Fibroblast of lung (primary cell): ENCODE measurements around the gene RNLS. TPM values are rescaled to one million over a fixed set of nuclear protein-coding genes. Genes with fewer than 3 reads are reported as not detected.

Source experiments
- DNase-seq, 2 donors: peaks; one replicate each; pipeline versions ENCODE4 v3.0.0 to v3.0.0-alpha.2; 2010; ENCODE audit warnings: low read depth in 2 of 2
- H2AFZ ChIP-seq: 2 replicates; pipeline ENCODE4 v1.5.1; 2012; ENCODE audit warnings: low read length, control low read depth, inconsistent platforms
- H3K27ac ChIP-seq: 2 replicates; pipeline ENCODE4 v1.5.1; 2011; ENCODE audit warnings: low read length, control low read depth; ENCODE audit not compliant: insufficient read depth
- H3K27me3 ChIP-seq: 2 replicates; pipeline ENCODE4 v1.5.1; 2011; ENCODE audit warnings: mild to moderate bottlenecking, low read length; ENCODE audit not compliant: control insufficient read depth, insufficient read depth
- H3K36me3 ChIP-seq: 2 replicates; pipeline ENCODE4 v1.5.1; 2011; ENCODE audit warnings: low read length; ENCODE audit not compliant: control insufficient read depth, insufficient read depth
- H3K4me1 ChIP-seq: 2 replicates; pipeline ENCODE4 v1.5.1; 2011; ENCODE audit warnings: low read length; ENCODE audit not compliant: control insufficient read depth, insufficient read depth; ENCODE audit errors: extremely low read depth
- H3K4me2 ChIP-seq: 2 replicates; pipeline ENCODE4 v1.5.1; 2011; ENCODE audit warnings: low read length, control low read depth; ENCODE audit not compliant: insufficient read depth; ENCODE audit errors: extremely low read depth
- H3K4me3 ChIP-seq, 4 experiments: fragments of 200-600 bp in 1 of 4; sonication (generic) in 1 of 4; replicated peaks in 1 of 4; 2 replicates each; pipeline ENCODE4 v1.5.1; 2011 to 2016; ENCODE audit warnings: low read length in 4 of 4, low read depth in 3 of 4, mild to moderate bottlenecking in 3 of 4, control low read depth in 2 of 4, inconsistent platforms in 1 of 4, mixed read lengths in 1 of 4; ENCODE audit not compliant: insufficient read depth in 1 of 4; ENCODE audit errors: control extremely low read depth in 1 of 4
- H3K79me2 ChIP-seq: 2 replicates; pipeline ENCODE4 v1.5.1; 2012; ENCODE audit warnings: mild to moderate bottlenecking, low read length, inconsistent platforms; ENCODE audit not compliant: control insufficient read depth, insufficient read depth
- H3K9ac ChIP-seq: 2 replicates; pipeline ENCODE4 v1.5.1; 2011; ENCODE audit warnings: mild to moderate bottlenecking, low read length, control low read depth; ENCODE audit not compliant: insufficient read depth
- H3K9me3 ChIP-seq: 2 replicates; pipeline ENCODE4 v1.5.1; 2012; ENCODE audit warnings: low read depth, low read length; ENCODE audit not compliant: control insufficient read depth, insufficient read depth
- H4K20me1 ChIP-seq: 2 replicates; pipeline ENCODE4 v1.5.1; 2011; ENCODE audit warnings: low read length; ENCODE audit not compliant: control insufficient read depth, insufficient read depth; ENCODE audit errors: extremely low read depth
- EZH2 ChIP-seq: IDR thresholded peaks from 2 replicates; pipeline ENCODE4 v1.5.1; 2012; ENCODE audit warnings: low read length, control low read depth, mild to moderate bottlenecking; ENCODE audit errors: missing control alignments
- polyA plus RNA-seq, 2 donors: library from polyadenylated mRNA; depleted of rRNA in 1 of 2; stranded (reverse) in 1 of 2; unstranded in 1 of 2; fragments of >200 nt; gene quantifications; 2 replicates each; pipeline ENCODE4 v1.2.1, GENCODE V29; 2011 to 2012; ENCODE audit warnings: missing spikeins in 1 of 2
- total RNA-seq: library from RNA; depleted of rRNA; stranded (reverse); fragments of >200 nt; gene quantifications from 2 replicates; pipeline ENCODE4 v1.2.1, GENCODE V29; 2014
- TF ChIP-seq, protein P1 (sequence below), 2 donors: IDR thresholded peaks in 1 of 2; conservative IDR thresholded peaks in 1 of 2; 1 replicate in 1 of 2; 2 replicates in 1 of 2; pipeline ENCODE4 v1.5.1; 2011 to 2012; ENCODE audit warnings: low read length in 2 of 2, control low read depth in 1 of 2, inconsistent platforms in 1 of 2, low read depth in 1 of 2, mild to moderate bottlenecking in 1 of 2

Gene RNLS
- total and polyA plus RNA-seq, 2 donors (not counting 1 experiment from before 2014, with no cell fraction given), result 16.5 to 18.4 TPM

GRCh38 chr10:88442716-88443115, 140.4 kb downstream of the RNLS start:
- H3K27me3 ChIP-seq, result no peaks in the 10 kb centered on the region
- DNase-seq, result no peak
- H4K20me1 ChIP-seq, result no peaks in the 10 kb centered on the region

DNA sequence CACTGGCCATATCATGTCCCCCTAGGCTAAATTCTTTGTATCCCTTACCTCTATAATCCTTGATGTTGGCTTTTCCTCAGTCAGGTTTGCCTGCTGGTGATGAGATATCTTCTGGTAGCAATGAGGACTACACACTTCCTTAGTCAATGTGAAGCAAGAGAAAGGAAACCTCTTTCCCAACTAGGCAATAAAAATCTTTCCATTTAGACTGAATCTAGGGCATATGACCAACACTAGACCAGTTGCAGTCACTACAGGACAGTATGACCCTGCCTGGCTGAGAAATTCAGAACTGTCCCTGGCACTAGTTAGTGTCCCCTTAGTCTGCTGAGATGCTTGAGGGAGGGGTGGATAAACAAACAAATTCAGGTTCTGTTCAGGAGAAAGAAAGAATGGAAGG, 142.6 kb downstream of the RNLS start:
- no peaks in the 10 kb centered on the region for H4K20me1 ChIP-seq
- TF ChIP-seq, protein P1, sequence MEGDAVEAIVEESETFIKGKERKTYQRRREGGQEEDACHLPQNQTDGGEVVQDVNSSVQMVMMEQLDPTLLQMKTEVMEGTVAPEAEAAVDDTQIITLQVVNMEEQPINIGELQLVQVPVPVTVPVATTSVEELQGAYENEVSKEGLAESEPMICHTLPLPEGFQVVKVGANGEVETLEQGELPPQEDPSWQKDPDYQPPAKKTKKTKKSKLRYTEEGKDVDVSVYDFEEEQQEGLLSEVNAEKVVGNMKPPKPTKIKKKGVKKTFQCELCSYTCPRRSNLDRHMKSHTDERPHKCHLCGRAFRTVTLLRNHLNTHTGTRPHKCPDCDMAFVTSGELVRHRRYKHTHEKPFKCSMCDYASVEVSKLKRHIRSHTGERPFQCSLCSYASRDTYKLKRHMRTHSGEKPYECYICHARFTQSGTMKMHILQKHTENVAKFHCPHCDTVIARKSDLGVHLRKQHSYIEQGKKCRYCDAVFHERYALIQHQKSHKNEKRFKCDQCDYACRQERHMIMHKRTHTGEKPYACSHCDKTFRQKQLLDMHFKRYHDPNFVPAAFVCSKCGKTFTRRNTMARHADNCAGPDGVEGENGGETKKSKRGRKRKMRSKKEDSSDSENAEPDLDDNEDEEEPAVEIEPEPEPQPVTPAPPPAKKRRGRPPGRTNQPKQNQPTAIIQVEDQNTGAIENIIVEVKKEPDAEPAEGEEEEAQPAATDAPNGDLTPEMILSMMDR (conservative IDR thresholded peaks at IDR 0.05 in 1 of 2, IDR thresholded peaks at IDR 0.05 in 1 of 2; ENCODE audit: low read depth in 1 of 2, low read length in 2 of 2), result no peak
- no peak for TF ChIP-seq EZH2

More at GRCh38 chr10:88442716-88443115, 140.4 kb downstream of the RNLS start:
- H3K9ac ChIP-seq, result no peak overlapping the region
- no peaks in the 10 kb centered on the region for H3K9me3 ChIP-seq
- no peak overlapping the region for H2AFZ ChIP-seq
- no peak overlapping the region for H3K4me2 ChIP-seq
- H3K27ac ChIP-seq, result no peak overlapping the region
- no peaks in the 10 kb centered on the region for H3K36me3 ChIP-seq
- H3K4me3 ChIP-seq, result no peak overlapping the region
- H3K79me2 ChIP-seq, result no peaks in the 10 kb centered on the region
- H3K4me1 ChIP-seq, result no peaks in the 10 kb centered on the region
- TF ChIP-seq, protein P1 (conservative IDR thresholded peaks at IDR 0.05 in 1 of 2, IDR thresholded peaks at IDR 0.05 in 1 of 2; ENCODE audit: low read depth in 1 of 2, low read length in 2 of 2), result no peak
- no peak for TF ChIP-seq EZH2

GRCh38 chr10:88439932-88440331, 143.2 kb downstream of the RNLS start:
- no peaks in the 10 kb centered on the region for H4K20me1 ChIP-seq
- TF ChIP-seq EZH2, result no peak
- TF ChIP-seq, protein P1 (conservative IDR thresholded peaks at IDR 0.05 in 1 of 2, IDR thresholded peaks at IDR 0.05 in 1 of 2; ENCODE audit: low read depth in 1 of 2, low read length in 2 of 2), result no peak
- H3K4me1 ChIP-seq, result no peaks in the 10 kb centered on the region
- no peak for DNase-seq
- H3K4me3 ChIP-seq, result no peak overlapping the region
- no peak overlapping the region for H3K9ac ChIP-seq
- no peak overlapping the region for H3K4me2 ChIP-seq
- H3K27ac ChIP-seq, result no peak overlapping the region
- H3K36me3 ChIP-seq, result no peaks in the 10 kb centered on the region
- no peak overlapping the region for H2AFZ ChIP-seq
- no peaks in the 10 kb centered on the region for H3K27me3 ChIP-seq
- no peaks in the 10 kb centered on the region for H3K79me2 ChIP-seq
- no peaks in the 10 kb centered on the region for H3K9me3 ChIP-seq

More for the DNA sequence above, 142.6 kb downstream of the RNLS start:
- Histone ChIP-seq H3K4me3 (no peak overlapping the region), H3K9ac (no peak overlapping the region), H3K27ac (no peak overlapping the region), H3K4me1 (no peaks in the 10 kb centered on the region), H3K79me2 (no peaks in the 10 kb centered on the region), H3K9me3 (no peaks in the 10 kb centered on the region), H3K27me3 (no peaks in the 10 kb centered on the region), H2AFZ (no peak overlapping the region), H3K4me2 (no peak overlapping the region), H3K36me3 (no peaks in the 10 kb centered on the region)
- DNase-seq, result no peak
